ENCODE results near the gene PXDC1. TPM values are rescaled to one million over a fixed set of nuclear protein-coding genes. Genes with fewer than 3 reads are reported as not detected.
"Not testable (repeated sequence)": the region's sequence is repeated elsewhere in the genome, so short reads cannot be mapped to it uniquely, and the experiment has no call there.

PXDC1 gene
- total RNA-seq, 1 experiment from 2014 or later, result 1.4 TPM

DNA sequence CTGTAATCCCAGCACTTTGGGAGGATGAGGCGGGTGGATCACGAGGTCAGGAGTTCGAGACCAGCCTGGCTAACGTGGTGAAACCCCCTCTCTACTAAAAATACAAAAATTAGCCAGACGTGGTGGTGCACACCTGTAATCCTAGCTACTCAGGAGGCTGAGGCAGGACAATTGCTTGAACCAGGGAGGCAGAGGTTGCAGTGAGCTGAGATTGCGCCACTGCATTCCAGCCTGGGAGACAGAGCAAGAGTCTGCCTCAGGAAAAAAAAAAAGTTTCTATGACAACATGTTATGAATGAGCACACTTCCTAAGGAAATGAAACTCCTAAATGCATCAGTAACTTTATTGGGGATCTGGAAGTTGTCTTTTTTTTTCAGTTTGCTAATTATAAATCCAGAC, 16.0 kb upstream of the PXDC1 start:
- in situ Hi-C loops (cut with HindIII; ENCODE audit: low sequenced_read_pairs); DNase-seq (ENCODE audit: low spot score): not testable (repeated sequence)

GRCh38 chr6:3766214-3766613, 14.7 kb upstream of the PXDC1 start:
- in situ Hi-C loops (cut with HindIII; ENCODE audit: low sequenced_read_pairs), result no loop called here
- DNase-seq (ENCODE audit: low spot score), result no peak

DNA sequence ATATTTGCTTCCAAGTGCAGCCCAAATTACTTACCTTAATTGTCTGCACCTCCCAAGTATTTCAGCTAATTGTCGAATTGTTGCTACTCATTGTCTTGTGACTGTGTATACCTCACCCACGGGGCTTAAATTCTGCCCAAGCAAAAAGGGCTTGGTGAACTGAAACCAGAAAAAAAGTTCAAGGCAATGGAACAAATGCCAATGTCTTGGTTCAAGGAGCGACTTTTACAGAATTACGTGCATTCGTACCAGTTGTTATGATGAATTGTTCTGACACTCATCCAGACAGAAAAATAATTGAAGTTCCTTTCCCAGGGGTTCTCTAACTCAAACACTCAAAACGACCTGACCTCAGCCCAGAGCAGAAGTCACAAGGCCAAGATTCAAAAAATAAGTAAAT, 13.9 kb upstream of the PXDC1 start:
- in situ Hi-C loops (cut with HindIII; ENCODE audit: low sequenced_read_pairs), result no loop called here
- DNase-seq (ENCODE audit: low spot score), result no peak

DNA sequence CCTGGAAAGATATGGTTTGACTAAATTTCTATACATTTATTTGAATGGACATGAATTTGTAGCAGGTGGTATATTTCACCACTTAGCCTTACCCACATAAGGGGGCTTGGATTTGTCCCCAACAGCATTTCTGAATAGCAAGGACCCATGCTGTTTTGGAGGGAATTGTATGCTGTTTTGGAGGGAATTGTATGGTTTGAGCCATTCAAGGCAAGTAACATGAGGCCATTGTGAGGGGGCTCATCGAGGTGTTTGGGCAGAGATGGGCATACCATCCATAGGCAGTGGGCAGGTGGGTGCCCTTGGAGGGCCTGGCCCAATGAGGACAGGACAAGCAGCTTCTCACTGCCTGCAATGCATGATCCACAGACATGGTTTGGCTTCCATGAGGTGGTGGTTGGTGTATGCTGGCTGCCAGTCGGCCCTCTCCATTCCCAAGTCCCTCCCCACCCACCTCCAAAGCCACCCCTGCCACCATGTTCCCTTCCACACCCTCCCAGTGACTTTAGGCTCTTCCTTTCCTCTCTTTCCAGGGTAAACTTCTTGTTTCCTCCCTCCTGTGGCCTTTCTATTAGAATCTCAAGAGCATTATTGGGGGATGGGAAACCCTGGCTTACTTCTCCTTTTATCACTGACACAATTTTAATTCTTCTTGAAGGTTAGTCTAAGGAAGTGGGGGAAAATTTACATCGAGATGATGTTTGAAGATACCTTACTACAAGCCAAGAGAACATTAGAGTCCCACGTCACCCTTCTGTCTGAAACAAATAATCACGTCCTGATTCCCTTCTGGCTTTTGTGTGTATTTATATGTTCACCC, 13.2 kb upstream of the PXDC1 start:
- in situ Hi-C loops (cut with HindIII; ENCODE audit: low sequenced_read_pairs), result no loop called here

DNA sequence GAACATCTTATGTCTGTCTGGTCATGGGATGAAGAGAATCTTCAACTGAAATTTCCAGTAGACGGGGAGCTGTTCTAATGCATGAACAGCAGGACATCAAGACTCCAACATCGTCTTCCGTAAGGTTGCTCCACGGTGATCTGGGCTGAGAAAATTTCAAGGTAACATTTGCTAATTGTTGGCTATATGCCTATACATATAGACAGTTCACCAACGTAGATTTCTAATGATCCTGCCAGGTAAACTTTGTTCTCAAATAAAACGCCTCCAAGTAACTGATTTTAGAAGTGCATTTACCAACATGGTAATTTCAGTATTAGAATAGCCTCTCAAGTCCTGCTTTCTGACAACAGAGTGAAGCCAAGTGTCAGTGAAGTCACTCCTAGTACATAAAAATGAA, 11.3 kb upstream of the PXDC1 start:
- in situ Hi-C loops (cut with HindIII; ENCODE audit: low sequenced_read_pairs), result no loop called here

More for the DNA sequence above, 13.2 kb upstream of the PXDC1 start:
- DNase-seq (ENCODE audit: low spot score), result no peak

DNA sequence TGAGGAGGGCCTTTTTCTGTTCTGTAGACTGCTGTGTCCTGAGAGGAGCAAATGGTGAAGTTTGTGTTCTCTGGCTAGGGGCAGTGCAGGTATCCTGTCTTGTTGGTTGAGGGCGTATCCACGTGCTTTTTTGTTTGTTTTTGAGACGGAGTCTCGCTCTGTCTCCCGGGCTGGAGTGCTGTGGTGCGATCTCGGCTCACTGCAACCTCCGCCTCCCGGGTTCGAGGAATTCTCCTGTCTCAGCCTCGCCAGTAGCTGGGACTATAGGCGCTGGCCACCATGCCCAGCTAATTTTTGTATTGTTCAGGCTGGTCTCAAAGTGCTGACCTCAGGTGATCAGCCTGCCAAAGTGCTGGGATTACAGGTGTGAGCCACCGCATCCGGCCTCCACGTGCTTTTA, 10.8 kb upstream of the PXDC1 start:
- in situ Hi-C loops (cut with HindIII; ENCODE audit: low sequenced_read_pairs), result no loop called here

More for the DNA sequence above, 11.3 kb upstream of the PXDC1 start:
- DNase-seq (ENCODE audit: low spot score), result no peak

DNA sequence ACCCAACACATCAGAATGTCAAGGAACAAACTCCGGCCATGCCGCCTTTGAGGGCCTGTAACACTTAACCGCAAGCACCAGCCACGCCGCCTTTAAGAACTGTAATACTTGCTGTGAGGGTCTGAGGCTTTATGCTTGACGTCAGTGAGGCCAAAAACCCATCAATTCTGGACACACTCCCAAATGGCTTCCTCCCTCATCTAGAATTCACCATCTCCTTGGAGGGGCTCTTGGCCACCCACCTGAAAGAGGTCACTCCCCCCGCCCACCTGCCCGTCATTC, 10.4 kb upstream of the PXDC1 start:
- no peak for DNase-seq (ENCODE audit: low spot score)
- in situ Hi-C loops (cut with HindIII; ENCODE audit: low sequenced_read_pairs), result no loop called here

More for the DNA sequence above, 10.8 kb upstream of the PXDC1 start:
- no peak for DNase-seq (ENCODE audit: low spot score)

DNA sequence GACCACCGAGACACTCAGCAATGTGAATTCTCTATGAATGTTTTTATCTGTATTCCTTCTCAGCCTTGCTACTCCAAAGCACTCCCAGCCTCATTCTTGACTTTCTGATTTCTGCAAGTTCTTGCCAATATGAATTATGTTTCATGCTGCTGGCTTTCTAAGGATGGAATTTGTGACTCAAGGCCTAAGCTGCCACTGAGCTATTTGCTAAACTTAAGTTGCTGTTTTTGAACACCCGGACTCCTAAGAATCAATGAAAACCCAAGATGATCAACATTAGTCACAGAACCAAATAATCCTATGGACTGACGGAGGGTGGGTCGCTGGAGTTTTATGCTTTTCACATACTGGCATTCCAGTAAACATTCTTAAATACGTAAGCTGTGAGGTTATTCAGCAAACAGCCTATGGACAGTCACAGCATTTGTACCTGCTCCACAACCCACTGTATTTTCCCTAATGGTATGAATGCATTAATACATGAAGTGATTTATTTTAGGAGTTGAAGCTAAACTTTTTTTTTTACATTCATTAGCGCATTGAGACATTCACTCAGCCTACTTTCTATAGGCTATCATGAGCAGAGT, 8.2 kb upstream of the PXDC1 start:
- DNase-seq (ENCODE audit: low spot score), result no peak
- in situ Hi-C loops (cut with HindIII; ENCODE audit: low sequenced_read_pairs), result no loop called here

- in situ Hi-C loops (cut with HindIII; ENCODE audit: low sequenced_read_pairs), result no loop called here
- no peak for DNase-seq (ENCODE audit: low spot score)
Observed at GRCh38 chr6:3758842-3759144, 7.3 kb upstream of the PXDC1 start.

DNA sequence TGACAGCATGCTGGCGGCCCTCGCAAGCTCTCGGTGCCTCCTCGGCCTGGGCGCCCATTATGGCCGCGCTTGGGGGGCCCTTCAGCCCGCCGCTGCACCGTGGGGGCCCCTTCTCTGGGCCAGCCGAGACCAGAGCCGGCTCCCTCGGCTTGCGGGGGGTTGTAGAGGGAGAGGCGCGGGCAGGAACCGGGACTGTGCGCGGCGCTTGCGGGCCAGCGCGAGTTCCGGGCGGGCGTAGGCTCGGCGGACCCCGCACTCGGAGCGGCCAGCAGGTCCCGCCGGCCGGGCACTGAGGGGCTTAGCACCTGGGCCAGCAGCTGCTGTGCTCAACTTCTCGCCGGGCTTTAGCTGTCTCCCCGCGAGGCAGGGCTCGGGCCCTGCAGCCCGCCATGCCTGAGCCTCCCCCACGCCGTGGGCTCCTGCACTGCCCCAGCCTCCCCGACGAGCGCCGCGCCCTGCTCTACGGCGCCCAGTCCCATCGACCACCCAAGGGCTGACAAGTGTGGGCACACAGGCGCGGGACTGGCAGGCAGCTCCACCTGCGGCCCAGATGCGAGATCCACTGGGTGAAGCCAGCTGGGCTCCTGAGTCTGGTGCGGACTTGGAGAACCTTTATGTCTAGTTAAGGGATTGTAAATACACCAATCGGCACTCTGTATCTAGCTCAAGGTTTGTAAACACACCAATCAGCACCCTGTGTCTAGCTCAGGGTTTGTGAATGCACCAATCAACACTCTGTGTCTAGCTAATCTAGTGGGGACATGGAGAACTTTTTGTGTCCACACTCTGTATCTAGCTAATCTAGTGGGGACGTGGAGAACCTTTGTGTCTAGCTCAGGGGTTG, 6.7 kb upstream of the PXDC1 start:
- in situ Hi-C loops (cut with HindIII; ENCODE audit: low sequenced_read_pairs); DNase-seq (ENCODE audit: low spot score): not testable (repeated sequence)

DNA sequence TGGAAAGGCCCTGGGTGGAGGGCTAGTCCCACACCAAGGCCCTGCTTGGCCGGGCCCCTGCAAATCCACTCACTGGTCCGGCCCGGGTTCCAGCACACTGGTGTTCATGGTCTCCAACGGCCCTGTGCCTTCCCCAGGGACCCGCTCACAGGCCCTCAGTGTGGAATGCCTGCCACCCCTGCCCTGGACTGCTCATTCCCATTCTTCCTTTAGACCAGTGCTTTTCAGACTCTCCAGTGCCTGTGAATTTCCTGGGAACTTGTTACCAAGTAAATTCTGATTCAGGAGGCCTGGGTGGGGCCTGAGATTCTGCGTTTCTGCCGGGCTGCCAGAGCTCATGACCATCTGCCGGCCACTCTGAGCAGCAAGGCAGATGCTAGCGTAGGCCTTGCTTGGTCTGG, 5.7 kb upstream of the PXDC1 start:
- no peak for DNase-seq (ENCODE audit: low spot score)
- in situ Hi-C loops (cut with HindIII; ENCODE audit: low sequenced_read_pairs), result no loop called here

DNA sequence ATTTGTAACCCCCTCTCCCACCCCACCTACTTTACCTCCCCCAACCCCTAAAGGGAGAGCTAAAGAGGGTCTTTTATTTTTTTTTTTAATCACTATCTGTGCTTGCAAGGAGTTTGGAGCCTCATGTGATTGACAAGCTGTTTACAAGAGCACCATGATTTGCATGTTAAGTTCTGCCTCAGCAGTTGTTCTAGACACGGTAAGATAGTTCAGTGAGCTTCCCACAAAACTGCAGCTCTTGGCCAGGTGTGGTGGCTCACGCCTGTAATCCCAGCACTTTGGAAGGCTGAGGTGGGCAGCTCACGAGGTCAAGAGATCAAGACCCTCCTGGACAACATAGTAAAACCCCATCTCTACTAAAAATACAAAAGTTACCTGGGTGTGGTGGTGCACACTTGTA, 5.0 kb upstream of the PXDC1 start:
- in situ Hi-C loops (cut with HindIII; ENCODE audit: low sequenced_read_pairs), result no loop called here
- no peak for DNase-seq (ENCODE audit: low spot score)

- in situ Hi-C loops (cut with HindIII; ENCODE audit: low sequenced_read_pairs), result no loop called here
- no peak for DNase-seq (ENCODE audit: low spot score)
Observed at GRCh38 chr6:3755637-3756545, 4.4 kb upstream of the PXDC1 start.

- no peak for DNase-seq (ENCODE audit: low spot score)
- in situ Hi-C loops (cut with HindIII; ENCODE audit: low sequenced_read_pairs), result no loop called here
Observed at GRCh38 chr6:3754776-3755175, 3.3 kb upstream of the PXDC1 start.

GRCh38 chr6:3754032-3754725, 2.7 kb upstream of the PXDC1 start:
- DNase-seq (ENCODE audit: low spot score); in situ Hi-C loops (cut with HindIII; ENCODE audit: low sequenced_read_pairs): not testable (repeated sequence)

- in situ Hi-C loops (cut with HindIII; ENCODE audit: low sequenced_read_pairs), result no loop called here
- no peak for DNase-seq (ENCODE audit: low spot score)
Observed at GRCh38 chr6:3753228-3753835, 1.8 kb upstream of the PXDC1 start.

GRCh38 chr6:3752531-3753227, 1.2 kb upstream of the PXDC1 start:
- DNase-seq (ENCODE audit: low spot score), result no peak
- in situ Hi-C loops (cut with HindIII; ENCODE audit: low sequenced_read_pairs), result no loop called here

Data from G401 (cell line).